Calu3 (cell line): ENCODE measurements around the gene ZNF770. TPM values are rescaled to one million over a fixed set of nuclear protein-coding genes. Genes with fewer than 3 reads are reported as not detected.
A peak's percentile ranks its signal among the peaks of the same experiment; 100 is the strongest.

Source experiments
- BruUV-seq: library from RNA; stranded (reverse); fragments of 400-500 nt; replicated peaks from 2 replicates; lab custom pipeline; 2021; lab: Mats Ljungman, UMichigan
- CTCF ChIA-PET: fragments of 300-600 bp; sonication (Branson Sonifier 250); formaldehyde crosslinking; loops from one replicate; lab custom pipeline; 2022; ENCODE audit warnings: antibody characterized with exemption; lab: Charles Lee
- DNase-seq: peaks from one replicate; pipeline ENCODE4 v3.0.0; 2022
- H3K27ac Mint-ChIP-seq: one replicate; pipeline ENCODE4 v1.8.0; 2022; ENCODE audit warnings: mixed read lengths; ENCODE audit not compliant: unreplicated experiment
- H3K27me3 Mint-ChIP-seq: one replicate; pipeline ENCODE4 v1.8.0; 2022; ENCODE audit warnings: mixed read lengths; ENCODE audit not compliant: unreplicated experiment
- H3K36me3 Mint-ChIP-seq: one replicate; pipeline ENCODE4 v1.8.0; 2022; ENCODE audit warnings: mild to moderate bottlenecking, moderate library complexity, mixed read lengths; ENCODE audit not compliant: insufficient read depth, unreplicated experiment
- H3K4me1 Mint-ChIP-seq: one replicate; pipeline ENCODE4 v1.8.0; 2022; ENCODE audit warnings: mild to moderate bottlenecking, low read depth, mixed read lengths; ENCODE audit not compliant: unreplicated experiment
- H3K4me3 Mint-ChIP-seq: one replicate; pipeline ENCODE4 v1.8.0; 2022; ENCODE audit warnings: mild to moderate bottlenecking, low read depth, moderate library complexity, mixed read lengths; ENCODE audit not compliant: unreplicated experiment
- H3K9me3 Mint-ChIP-seq: one replicate; pipeline ENCODE4 v1.8.0; 2022; ENCODE audit warnings: low read depth, mixed read lengths; ENCODE audit not compliant: unreplicated experiment
- intact Hi-C: fragments of 100-400 bp; cut with micrococcal nuclease; formaldehyde crosslinking; loops from one replicate; pipeline ENCODE4 v1.10.0; 2022; ENCODE audit not compliant: unreplicated experiment
- total RNA-seq: library from RNA; stranded (reverse); gene quantifications from 2 replicates; pipeline ENCODE4 v1.2.3, GENCODE V29; 2022
- TF ChIP-seq, protein P1 (sequence below): fragments of 200-600 bp; IDR thresholded peaks from one replicate; pipeline ENCODE4 v1.8.0; 2022; ENCODE audit warnings: antibody characterized with exemption; ENCODE audit not compliant: unreplicated experiment

ZNF770 gene
- total RNA-seq, 1 experiment from 2014 or later, result 12.8 TPM

DNA sequence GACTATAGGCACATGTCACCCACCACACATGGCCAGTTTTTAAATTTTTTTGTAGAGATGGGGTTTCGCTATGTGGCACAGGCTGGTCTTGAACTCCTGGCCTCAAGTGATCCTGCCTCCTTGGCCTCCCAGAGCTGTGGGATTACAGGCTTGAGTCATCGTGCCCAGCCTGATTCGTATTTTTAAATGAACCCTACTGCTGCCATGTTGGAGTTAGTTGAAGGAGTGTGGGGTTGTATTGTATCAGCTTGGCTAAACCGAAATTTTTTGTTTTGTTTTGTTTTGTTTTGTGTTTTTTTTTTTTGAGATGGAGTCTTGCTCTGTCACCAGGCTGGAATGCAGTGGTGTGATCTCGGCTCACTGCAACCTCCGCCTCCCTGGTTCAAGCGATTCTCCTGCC is 11.8 kb upstream of the ZNF770 start:
- no peak for DNase-seq
- TF ChIP-seq, protein P1, sequence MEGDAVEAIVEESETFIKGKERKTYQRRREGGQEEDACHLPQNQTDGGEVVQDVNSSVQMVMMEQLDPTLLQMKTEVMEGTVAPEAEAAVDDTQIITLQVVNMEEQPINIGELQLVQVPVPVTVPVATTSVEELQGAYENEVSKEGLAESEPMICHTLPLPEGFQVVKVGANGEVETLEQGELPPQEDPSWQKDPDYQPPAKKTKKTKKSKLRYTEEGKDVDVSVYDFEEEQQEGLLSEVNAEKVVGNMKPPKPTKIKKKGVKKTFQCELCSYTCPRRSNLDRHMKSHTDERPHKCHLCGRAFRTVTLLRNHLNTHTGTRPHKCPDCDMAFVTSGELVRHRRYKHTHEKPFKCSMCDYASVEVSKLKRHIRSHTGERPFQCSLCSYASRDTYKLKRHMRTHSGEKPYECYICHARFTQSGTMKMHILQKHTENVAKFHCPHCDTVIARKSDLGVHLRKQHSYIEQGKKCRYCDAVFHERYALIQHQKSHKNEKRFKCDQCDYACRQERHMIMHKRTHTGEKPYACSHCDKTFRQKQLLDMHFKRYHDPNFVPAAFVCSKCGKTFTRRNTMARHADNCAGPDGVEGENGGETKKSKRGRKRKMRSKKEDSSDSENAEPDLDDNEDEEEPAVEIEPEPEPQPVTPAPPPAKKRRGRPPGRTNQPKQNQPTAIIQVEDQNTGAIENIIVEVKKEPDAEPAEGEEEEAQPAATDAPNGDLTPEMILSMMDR, result no peak
- Mint-ChIP-seq H3K36me3 (no peaks in the 10 kb centered on the region), H3K4me3 (no peak overlapping the region), H3K27ac (no peak overlapping the region), H3K4me1 (no peaks in the 10 kb centered on the region), H3K9me3 (no peaks in the 10 kb centered on the region), H3K27me3 (no peaks in the 10 kb centered on the region)
- intact Hi-C loops, result no loop called here
- BruUV-seq, result no TSS peak
- CTCF ChIA-PET, result no interaction called here

DNA sequence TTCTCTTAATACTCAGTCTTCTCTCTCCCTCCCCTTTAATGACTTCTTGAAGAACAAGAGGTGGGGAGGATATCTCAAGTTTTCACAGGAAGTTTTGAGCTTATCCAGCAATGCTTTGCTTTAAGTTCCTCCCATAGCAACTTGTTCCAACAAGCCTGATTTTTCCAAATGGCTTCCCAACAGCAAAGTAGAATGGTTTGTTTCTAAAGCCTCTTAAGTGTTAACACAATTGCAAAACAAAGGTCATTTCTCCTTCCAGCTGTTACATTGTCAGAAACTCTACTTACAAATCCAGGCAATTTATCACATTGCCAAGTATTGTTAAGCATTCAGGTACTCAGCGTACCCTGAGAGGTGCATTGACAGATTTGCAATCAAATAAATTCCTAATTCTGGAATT is 6.8 kb upstream of the ZNF770 start:
- BruUV-seq, result no TSS peak
- Mint-ChIP-seq H3K9me3 (no peaks in the 10 kb centered on the region), H3K27ac (no peak overlapping the region), H3K27me3 (no peaks in the 10 kb centered on the region), H3K36me3 (peaks cover 7% of the 10 kb centered on the region), H3K4me1 (peaks cover 9% of the 10 kb centered on the region), H3K4me3 (no peak overlapping the region)
- TF ChIP-seq, protein P1, result no peak
- intact Hi-C loops, result no loop called here
- CTCF ChIA-PET, result interaction anchor here (1.1 kb wide), 1 partner anchor 18 kb away, joined by 4 read pairs; no protein-coding TSS in a partner anchor
- no peak for DNase-seq

DNA sequence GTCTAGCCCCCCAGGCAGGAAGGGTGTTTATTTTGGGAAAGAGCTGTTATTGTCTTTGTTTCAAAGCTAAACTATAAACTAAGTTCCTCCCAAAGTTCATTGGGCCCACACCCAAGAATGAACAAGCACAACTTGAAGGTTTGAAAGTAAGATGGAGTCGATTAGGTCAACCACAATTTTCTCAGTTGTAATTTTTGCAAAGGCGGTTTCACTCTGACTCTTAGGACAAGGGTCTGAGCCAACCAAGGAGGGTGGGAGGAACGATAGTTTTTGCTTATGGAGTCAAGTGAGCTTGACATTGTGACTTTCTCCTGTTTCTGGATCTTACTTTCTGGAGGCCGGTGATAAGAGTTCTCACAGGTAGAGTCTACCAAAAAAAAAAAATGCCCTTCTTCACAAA is 5.8 kb upstream of the ZNF770 start:
- no peak for DNase-seq
- BruUV-seq, result no TSS peak
- Mint-ChIP-seq H3K27me3 (no peaks in the 10 kb centered on the region), H3K4me1 (peaks cover 9% of the 10 kb centered on the region), H3K9me3 (no peaks in the 10 kb centered on the region), H3K4me3 (no peak overlapping the region), H3K36me3 (peaks cover 7% of the 10 kb centered on the region), H3K27ac (peak overlapping the region; percentile 91)
- CTCF ChIA-PET, result no interaction called here
- TF ChIP-seq, protein P1, result no peak
- intact Hi-C loops, result no loop called here

DNA sequence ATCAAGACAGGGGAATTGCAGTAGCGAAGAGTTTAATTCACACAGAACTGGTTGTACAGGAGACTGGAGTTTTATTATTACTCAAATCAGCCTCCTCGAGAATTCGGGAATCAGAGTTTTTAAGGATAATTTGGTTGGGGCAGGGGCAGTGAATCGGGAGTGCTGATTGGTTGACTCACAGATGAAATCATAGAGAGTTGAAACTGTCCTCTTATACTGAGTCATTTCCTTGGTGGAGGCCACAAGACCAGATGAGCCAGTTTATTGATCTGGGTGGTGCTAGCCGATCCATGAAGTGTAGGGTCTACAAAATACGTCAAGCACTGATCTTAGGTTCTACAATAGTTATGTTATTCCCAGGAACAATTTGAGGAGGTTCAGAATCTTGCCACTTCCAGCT is 5.3 kb upstream of the ZNF770 start:
- intact Hi-C loops, result no loop called here
- DNase-seq, result peak; percentile 51
- Mint-ChIP-seq H3K27me3 (no peaks in the 10 kb centered on the region), H3K27ac (peak overlapping the region; percentile 91), H3K9me3 (no peaks in the 10 kb centered on the region), H3K4me3 (no peak overlapping the region), H3K36me3 (peaks cover 10% of the 10 kb centered on the region), H3K4me1 (peaks cover 9% of the 10 kb centered on the region)
- no TSS peak for BruUV-seq
- TF ChIP-seq, protein P1, result no peak
- CTCF ChIA-PET, result no interaction called here
